GM19463 (cell line): Measurements from ENCODE around the gene THRA.

Experiments used
- ATAC-seq: cut with Tn5 transposase; IDR thresholded peaks from one replicate; pipeline ENCODE4 v1.9.1; 2021; ENCODE audit warnings: mild to moderate bottlenecking, moderate library complexity; ENCODE audit not compliant: unreplicated experiment

The THRA gene

GRCh38 chr17:40026816-40027613, 35.8 kb upstream of the THRA start:
- no peak for ATAC-seq

- ATAC-seq, result no peak
These were observed 35.2 kb upstream of the THRA start for GRCh38 chr17:40027614-40028012.

- no peak for ATAC-seq
These were observed 34.2 kb upstream of the THRA start for GRCh38 chr17:40028595-40028994.

GRCh38 chr17:40031706-40032105, 31.1 kb upstream of the THRA start:
- ATAC-seq, result no peak

- ATAC-seq, result no peak
These were observed 30.1 kb upstream of the THRA start for GRCh38 chr17:40032322-40033320.

- ATAC-seq, result no peak
These were observed 29.4 kb upstream of the THRA start for GRCh38 chr17:40033339-40033738.

GRCh38 chr17:40034426-40035161, 28.2 kb upstream of the THRA start:
- ATAC-seq, result no peak

- ATAC-seq, result no peak
These were observed 27.6 kb upstream of the THRA start for GRCh38 chr17:40035162-40035559.

GRCh38 chr17:40038882-40039513, 23.8 kb upstream of the THRA start:
- no peak for ATAC-seq

- no peak for ATAC-seq
These were observed 21.6 kb upstream of the THRA start for GRCh38 chr17:40041196-40041595.

- ATAC-seq, result no peak
These were observed 6.3 kb upstream of the THRA start for GRCh38 chr17:40056379-40057015.

GRCh38 chr17:40058186-40058784, 4.5 kb upstream of the THRA start:
- ATAC-seq, result no peak

GRCh38 chr17:40058865-40059264, 3.9 kb upstream of the THRA start:
- no peak for ATAC-seq

- no peak for ATAC-seq
These were observed 2.9 kb upstream of the THRA start for GRCh38 chr17:40059729-40060475.

- no peak for ATAC-seq
These were observed 1.7 kb upstream of the THRA start for GRCh38 chr17:40060887-40061608.

- ATAC-seq, result no peak
These were observed 1.1 kb upstream of the THRA start for GRCh38 chr17:40061609-40062038.

GRCh38 chr17:40063187-40063771, 514 bp downstream of the THRA start:
- ATAC-seq, result no peak
